HG02852 (cell line): ENCODE results near the gene SAG.

Source experiments
- ATAC-seq: cut with Tn5 transposase; IDR thresholded peaks from one replicate; pipeline ENCODE4 v1.9.1; 2021; ENCODE audit warnings: mild to moderate bottlenecking, moderate library complexity; ENCODE audit not compliant: unreplicated experiment

The SAG gene

DNA sequence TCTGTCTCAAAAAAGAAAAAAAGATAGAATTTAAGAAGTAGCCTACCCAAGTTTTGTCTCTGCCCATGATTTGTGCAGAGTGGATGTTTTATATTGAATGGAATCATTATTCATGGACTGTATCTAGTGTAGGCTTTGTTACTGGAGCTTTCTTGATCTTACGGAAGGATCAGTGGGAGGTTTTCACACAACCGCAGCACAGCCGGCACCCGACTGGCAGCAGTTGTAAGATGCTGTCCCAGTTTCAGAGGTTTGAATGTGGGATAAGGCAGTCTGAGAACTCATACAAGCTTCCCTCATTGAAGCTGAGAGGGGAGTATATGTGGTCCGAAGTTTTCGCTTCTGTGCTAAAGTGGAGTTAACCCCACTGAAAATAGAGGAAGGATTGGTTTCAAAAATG, 19.7 kb upstream of the SAG start:
- no peak for ATAC-seq

DNA sequence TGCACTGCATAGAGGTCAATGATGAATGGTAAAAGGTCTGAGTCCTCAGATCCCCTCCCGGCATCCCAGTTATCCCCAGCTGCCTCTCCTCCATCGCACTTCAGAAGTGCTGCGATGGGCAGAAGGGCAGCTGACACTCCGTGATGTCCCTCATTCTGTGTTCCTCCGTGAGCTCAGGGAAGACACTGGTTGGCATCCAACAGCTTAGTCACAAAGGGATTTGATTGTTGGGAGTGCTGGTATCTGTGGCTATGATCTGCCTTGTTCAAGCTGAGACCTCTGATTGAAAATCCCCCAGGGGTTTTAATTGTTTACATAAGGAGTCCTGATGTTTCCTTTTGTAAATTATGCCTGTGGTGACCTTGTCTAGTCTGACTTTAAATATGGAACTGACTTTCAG, 19.0 kb upstream of the SAG start:
- ATAC-seq = no peak

DNA sequence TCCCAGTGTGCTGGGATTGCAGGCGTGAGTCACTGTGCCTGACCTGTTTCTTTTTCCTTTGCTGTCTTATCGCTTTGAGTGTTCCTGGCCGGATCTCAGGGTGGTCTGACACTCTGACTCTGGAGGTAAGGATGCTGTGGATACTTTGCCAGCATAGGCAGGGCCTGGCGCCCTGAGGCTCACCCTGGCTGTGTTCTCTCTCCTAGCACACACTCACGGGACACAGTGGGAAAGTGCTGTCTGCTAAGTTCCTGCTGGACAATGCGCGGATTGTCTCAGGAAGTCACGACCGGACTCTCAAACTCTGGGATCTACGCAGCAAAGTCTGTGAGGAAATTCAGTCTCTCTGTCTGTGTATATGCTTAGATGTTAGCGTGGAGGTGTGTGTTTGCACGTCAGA, 18.0 kb upstream of the SAG start:
- no peak for ATAC-seq

DNA sequence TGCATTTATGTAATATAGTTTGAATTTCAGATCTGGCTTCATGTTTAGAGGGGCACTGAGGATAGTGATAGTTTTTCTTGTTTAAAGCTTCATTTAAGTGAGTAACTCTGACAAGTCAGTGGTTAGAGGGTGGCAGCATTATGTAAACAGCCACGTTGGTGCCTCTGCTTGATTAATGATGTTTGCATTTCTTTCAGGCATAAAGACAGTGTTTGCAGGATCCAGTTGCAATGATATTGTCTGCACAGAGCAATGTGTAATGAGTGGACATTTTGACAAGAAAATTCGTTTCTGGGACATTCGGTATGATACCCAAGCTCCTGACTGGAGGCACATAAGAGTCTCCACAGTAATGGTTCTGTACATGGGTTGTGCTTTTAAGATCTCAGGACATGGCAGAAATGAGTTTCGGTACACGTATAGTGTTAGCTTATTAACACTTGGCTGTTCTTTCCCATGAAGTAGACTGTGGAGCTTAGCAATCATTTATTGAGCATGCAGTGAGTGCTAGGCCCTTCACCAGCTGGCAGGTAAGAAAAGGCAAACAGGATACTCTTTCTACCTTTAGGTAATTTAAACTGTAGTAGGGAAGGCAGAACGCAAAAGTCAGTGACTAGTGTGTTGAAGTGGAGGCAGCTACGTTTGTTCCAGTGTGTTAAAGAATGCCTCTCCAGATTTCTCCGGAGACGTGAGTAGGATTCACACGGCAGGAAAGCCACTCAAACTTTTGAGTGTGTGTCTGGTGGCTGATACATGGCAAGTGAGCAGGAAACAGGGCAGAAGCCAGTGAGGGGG, 17.4 kb upstream of the SAG start:
- ATAC-seq = no peak

DNA sequence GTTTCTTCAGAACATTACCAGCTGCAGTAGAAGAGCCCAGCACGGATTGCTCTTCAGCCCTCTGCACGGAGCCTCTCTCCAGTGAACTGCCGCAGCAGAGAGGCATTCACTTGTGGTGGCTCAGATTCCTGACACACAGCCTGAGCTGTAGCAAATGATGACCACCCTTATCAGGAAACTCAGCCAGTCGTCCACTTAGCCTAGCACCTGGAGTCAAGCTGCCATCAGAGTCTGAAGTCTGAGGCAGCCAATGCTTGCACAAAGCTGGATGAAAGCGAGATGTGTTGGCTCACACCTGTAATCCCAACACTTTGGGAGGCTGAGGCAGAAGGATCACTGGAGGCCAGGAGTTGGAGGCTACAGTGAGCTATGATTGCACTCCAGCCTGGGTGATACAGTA, 11.7 kb upstream of the SAG start:
- no peak for ATAC-seq

DNA sequence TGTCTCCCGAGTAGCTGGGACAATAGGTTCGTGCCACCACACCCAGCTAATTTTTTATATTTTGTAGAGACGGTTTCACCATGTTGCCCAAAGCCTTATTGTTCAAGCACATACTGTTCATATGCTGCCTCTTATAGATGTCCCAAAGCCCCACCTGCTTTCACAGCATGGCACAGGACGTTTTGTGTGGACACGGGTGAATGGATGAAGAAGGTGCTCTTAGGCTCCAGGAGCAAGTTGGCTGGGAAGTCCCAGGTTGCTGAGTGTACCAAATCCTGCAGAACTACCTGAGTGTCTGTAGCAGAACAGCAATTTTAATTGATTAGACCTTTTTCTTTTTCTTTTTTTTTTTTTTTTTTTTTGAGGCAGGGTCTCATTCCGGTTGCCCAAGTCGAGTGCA, 10.5 kb upstream of the SAG start:
- no peak for ATAC-seq

DNA sequence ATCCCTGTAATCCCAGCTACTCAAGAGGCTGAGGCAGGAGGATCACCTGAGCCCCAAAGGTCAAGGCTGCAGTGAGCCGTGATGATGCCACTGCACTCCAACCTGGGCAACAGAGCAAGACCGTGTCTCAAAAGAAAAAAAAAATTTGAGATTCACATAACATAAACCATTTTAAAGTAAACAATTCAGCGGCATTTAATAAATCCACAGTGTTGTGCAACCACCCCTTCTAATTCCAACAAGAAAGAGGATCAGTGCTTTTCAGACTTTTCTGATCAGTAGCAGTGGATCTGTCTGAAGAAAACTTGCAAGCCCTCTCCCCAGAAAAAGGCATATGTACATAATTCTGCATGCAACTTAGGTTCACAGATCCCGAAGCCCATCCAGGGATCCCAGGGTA, 7.2 kb upstream of the SAG start:
- no peak for ATAC-seq

DNA sequence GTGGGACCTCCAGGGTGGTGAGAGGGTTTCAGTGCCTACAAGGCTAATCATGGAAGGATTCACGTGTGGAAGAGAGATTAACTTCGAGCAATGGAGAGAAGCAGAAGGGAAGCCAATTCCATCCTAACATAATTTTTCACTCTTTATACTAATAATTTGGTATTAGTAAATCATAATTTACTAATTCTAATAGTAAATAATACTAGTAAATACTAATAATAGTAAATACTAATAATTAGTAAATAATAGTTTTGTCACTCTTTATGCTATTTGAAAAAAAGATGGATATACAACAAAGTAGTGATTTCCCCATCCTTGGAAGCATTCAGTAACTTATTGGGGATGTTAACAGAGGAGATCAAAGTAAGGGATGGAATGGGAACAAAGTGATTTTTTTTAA, 6.4 kb upstream of the SAG start:
- no peak for ATAC-seq

DNA sequence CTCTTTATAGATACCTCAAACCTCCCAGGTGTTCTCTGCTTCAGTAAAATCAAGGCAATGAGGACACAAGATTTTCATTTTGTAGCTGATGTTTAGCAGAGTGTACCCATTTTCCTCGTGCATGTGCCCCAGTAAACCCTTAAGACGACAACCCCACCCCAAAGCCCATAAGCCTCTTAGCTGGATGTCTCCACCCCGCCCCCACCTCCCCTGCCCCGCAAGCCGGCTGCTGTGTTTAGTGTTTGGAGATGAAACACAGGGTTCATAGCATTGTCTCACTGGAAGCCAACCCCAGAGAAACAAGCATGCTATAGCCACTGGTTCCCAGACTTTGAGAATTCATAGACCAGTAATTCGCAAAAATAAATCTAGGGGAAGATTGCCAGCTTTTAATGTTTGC, 5.8 kb upstream of the SAG start:
- ATAC-seq = no peak

DNA sequence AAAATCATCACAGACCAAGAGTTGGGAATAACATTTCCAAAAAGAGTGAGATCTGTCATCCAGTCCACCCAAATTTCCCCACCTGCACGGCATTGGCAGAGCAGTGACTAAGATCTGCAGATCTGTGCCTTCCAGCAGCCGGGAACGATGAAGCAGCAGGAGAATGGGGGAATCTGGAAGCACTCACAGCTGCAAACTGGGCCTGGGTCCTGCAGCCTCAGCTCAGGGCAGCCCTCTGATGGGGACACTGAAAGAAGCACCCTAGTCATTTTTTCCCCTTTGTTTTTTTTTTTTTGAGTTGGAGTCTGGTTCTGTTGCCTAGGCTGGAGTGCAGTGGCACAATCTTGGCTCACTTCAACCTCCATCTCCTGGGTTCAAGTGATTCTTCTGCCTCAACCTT, 4.4 kb upstream of the SAG start:
- ATAC-seq = no peak

DNA sequence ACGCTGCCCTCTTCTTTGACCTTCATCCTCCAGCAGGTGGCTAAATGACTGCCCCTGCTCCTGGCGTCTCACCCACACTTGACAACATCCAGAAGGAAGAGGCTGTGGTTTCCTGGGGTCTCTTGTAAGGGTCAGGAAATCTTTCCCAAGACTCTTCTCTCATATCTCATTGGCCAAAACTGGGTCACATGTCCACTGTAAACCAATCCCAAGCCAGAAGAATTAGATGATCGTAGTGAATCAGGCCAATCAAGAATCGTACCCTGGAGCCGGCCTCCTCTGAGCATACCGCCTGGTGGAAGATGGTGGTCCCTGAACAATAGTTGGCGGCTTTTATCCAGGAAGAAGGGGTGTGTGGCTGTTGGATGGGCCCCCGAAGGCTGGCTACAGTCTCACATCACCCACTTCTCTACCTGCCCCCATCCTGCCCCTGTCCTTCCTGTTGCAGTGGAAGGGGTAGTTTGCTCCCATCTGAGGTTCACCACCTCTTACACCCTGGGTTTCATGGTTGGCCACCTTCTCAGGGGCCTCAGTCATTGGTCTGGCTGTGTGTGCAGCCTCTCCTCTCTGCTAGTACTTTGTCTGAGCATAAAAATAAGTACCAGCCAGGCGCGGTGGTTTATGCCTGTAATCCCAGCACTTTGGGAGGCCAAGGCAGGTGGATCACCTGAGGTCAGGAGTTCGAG, 3.8 kb downstream of the SAG start:
- ATAC-seq = no peak

DNA sequence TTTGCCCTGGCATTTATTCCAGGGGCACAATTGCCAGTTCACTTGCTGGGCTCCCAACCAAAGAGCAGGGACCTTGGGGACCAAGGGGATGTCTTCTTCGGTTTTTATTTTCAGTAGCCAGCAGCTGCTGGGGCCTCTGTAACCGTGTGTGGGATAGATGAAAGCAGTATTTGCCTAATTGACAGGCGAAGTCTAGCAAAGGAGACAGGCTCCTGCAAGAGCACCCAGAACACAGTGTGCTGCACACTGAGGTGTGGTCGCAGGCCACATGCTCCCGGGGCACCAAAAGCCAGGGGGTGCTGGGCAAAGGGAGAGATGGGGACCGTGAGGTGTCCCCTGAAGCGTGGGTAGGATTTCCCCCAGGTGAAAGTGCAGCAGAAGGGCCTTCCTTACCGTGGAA, 5.3 kb downstream of the SAG start:
- no peak for ATAC-seq

DNA sequence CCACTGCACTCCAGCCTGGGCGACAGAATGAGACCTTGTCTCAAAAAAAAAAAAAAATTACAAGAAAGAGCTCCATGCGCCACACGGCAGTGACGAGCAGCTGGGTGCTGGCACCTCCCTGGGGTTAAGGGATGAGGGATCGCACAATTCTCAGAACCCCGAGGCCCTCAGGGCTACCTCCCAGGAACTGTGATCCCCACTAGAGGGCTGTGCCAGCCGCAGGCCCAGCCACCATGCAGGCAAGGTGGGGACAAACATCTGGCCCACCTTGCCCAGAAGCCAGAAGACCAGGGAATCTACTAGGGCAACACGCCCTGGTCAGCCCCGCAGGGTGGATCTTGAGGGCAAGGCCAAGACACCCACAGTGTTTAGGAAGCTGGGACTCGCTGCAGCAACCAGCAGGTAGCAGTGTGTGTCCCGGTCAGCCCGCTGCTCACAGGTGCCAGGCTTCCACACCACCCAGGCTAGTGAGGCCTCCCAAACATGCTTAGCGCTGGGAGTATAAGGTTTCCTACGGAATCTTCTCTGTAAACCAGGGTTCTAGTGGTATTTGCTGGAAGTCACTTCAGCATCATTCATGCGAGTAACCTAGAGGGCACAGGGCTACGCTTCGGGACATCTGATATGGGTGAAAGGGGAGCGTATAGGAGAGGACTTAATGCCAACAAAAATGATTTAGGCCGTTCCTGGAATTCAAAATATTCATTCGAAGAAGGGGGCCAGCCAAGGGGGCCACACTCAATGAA, 6.7 kb downstream of the SAG start:
- ATAC-seq = no peak

DNA sequence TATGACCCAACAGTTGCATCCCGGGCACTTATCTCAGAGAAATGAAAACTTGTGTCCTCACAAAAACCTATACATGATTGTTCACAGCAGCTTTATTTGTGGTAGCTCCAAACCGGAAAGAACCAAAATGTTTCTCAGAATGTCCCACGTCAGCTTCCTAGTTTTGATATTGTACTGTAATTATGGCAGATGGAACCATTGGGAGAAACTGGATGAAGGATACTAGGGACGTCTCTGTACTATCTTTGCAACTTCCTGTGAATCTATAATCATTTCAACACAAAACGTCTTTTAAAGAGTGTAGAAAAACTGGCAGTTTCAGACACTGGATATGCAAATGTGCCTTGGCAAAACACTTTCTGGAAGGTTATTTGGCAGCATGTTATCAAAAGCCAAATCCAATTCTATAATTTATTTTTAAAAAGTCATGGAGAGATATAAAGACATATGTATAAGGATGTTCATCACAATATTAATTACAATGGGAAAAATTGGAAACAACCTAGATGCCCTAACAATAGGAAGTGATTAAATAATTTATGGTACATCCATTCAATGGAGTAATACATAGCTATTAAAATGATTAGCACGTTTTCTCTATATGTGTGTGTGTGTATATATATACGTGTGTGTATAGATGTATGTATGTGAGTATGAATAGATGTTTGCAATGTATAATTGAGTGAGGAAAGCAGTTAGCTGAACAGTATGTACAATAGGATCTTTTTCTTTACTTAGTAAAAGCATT, 9.8 kb downstream of the SAG start:
- ATAC-seq = no peak

DNA sequence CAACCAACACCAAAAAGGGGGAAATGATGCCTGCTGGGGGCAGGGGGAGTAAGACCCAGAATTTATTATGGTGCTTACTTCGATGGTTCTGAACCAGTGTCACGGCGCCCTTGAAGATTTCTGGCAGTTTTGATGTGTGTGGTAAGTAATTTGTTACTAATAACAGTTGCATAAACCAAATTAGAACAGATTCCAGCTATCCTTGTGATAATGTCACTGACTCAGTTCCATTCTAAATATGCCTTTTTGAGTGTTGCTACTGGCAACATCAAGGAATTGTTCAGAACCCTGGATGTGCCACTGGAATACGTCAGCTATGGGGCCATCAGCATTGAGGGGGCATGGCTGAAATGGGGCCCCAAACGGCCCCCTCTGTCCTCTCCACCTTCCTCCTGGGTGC, 11.6 kb downstream of the SAG start:
- ATAC-seq = no peak

DNA sequence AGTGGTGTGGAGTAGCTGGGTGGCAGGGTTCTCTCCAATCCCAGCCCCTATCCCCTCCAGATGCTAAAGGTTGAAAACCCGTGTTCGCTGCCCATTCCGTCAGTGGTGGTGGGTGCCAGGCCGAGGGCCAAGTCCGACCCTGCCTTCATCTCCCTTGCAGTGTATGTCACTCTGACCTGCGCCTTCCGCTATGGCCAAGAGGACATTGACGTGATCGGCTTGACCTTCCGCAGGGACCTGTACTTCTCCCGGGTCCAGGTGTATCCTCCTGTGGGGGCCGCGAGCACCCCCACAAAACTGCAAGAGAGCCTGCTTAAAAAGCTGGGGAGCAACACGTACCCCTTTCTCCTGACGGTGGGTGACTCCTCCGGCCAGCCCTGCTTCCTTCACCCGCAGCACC, 12.9 kb downstream of the SAG start:
- no peak for ATAC-seq

DNA sequence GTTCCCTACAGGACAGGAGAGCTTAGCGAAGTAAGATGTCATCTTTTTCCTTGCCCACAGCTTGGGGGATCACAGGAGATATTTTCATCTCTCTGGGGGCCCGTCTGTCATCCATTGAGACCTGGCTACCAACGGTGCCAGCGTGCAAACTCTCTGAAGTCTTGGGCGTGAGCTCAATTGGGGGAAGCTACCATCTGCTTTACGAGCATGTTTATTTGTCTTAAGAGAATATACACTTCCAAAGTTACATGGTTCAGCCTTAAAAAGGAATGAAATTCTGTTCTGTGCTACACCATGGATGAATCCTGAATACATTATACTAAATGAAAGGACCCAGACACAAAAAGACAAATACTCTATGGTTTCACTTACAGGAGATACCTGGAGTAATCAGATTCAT, 13.6 kb downstream of the SAG start:
- ATAC-seq = no peak

DNA sequence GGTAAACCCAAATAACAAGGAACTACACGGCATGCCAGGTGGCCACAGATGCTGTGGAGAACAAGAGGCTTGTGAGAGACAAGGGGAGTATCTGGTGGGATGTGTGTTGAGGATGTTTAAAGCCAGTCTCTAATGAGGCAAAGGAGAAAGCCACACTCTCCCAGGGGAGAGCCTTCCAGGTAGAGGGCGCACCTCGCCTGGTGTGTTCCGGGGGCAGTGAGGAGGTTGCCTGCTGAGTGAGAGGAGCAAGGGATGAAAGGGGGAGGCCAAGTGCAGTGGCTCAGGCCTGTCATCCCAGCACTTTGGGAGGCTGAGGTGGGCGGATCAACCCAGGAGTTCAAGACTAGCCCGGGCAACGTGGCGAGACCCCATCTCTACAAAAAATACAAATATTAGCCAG, 16.2 kb downstream of the SAG start:
- no peak for ATAC-seq

DNA sequence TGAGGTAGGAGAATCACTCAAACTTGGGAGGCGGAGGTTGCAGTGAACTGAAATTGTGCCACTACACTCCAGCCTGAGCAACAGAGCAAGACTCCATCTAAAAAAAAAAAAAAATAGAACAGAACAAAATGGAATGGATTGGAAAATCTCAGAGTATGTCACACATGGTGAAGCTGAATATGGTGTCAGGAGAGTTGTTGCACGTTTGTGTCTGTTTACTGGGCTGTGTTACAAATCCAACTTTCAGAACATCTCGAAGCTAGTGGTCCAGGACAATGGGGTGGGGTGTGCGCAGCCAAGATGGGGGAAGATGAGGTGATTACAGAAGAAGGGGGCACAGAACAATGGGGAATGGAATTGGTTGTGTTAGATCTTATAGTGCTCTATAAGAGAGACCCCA, 17.6 kb downstream of the SAG start:
- no peak for ATAC-seq

DNA sequence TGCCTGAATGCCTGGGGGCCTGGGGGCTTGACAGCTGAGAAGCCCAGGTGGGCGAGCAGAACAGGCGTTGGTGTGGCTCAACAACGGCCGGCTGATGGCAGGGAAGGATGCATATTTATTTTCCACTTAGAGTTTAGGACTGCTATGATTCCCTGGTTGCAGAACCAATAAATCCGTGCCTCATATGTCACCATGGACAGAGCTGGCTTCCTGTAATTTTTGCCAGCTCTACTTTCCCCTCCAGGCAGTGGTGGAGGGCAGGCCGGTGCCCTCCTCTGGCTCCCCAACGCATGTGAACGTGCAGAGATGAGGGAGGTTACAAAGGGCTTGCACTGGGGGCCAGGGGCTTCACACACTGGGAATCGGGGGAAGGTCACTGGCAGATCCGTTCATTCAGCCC, 18.2 kb downstream of the SAG start:
- no peak for ATAC-seq

DNA sequence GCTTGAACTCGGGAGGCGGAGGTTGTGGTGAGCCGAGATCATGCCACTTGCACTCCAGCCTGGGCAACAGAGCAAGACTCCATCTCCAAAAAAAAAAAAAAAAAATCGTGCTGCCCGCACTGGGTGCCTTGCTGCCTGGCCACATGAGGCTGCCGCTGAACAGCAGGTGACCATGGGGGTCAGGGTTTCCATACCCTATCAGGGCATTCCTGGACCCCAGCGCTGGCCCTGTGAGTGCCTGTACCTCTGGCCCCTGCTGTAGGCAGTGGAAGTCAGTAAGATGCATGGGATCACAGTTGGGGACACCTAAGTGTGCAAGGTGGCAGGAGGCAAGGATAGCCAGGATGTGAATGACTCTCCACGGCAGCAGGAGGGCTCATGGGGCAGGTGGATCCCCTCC, 18.9 kb downstream of the SAG start:
- ATAC-seq = no peak
